Ectodermal cell (in vitro differentiated cells): ENCODE results near the gene PAIP2B.

Experiments
- H3K27ac ChIP-seq: 2 replicates; pipeline ENCODE4 v1.7.0; 2013; ENCODE audit warnings: mild to moderate bottlenecking, low read depth, low read length; ENCODE audit not compliant: insufficient read depth, poor library complexity, severe bottlenecking
- H3K27me3 ChIP-seq: 2 replicates; pipeline ENCODE4 v1.7.0; 2013; ENCODE audit warnings: mild to moderate bottlenecking, low read length; ENCODE audit not compliant: insufficient read depth, control insufficient read depth, poor library complexity, severe bottlenecking
- H3K36me3 ChIP-seq: one replicate; pipeline ENCODE4 v1.7.0; 2013; ENCODE audit warnings: low read length; ENCODE audit not compliant: control insufficient read depth, insufficient read depth
- H3K4me1 ChIP-seq: one replicate; pipeline ENCODE4 v1.7.0; 2013; ENCODE audit warnings: low read length; ENCODE audit not compliant: control insufficient read depth, insufficient read depth
- H3K4me3 ChIP-seq: 2 replicates; pipeline ENCODE4 v1.7.0; 2013; ENCODE audit warnings: low read depth, low read length, control low read depth; ENCODE audit not compliant: insufficient read depth
- H3K9me3 ChIP-seq: 2 replicates; pipeline ENCODE4 v1.7.0; 2013; ENCODE audit warnings: mild to moderate bottlenecking, low read length, moderate library complexity; ENCODE audit not compliant: control insufficient read depth

Gene PAIP2B

GRCh38 chr2:71133603-71134002 is 93.3 kb downstream of the PAIP2B start:
- H3K4me1 ChIP-seq = no peaks in the 10 kb centered on the region
- H3K27ac ChIP-seq = no peak overlapping the region
- H3K4me3 ChIP-seq = no peak overlapping the region
- peaks cover 21% of the 10 kb centered on the region for H3K36me3 ChIP-seq
- no peaks in the 10 kb centered on the region for H3K9me3 ChIP-seq
- H3K27me3 ChIP-seq = no peaks in the 10 kb centered on the region
